ENCODE results near the gene MICAL3. TPM values are rescaled to one million over a fixed set of nuclear protein-coding genes. Genes with fewer than 3 reads are reported as not detected.
"Not testable (repeated sequence)": the region's sequence is repeated elsewhere in the genome, so short reads cannot be mapped to it uniquely, and the experiment has no call there.

Gene MICAL3
- 28.0 TPM for polyA plus RNA-seq (2013, experiment 1 of 4)
- polyA plus RNA-seq (2013, experiment 2 of 4): 33.8 TPM
- polyA plus RNA-seq (2013, experiment 3 of 4): 20.0 TPM
- polyA plus RNA-seq (2013, experiment 4 of 4): 23.5 TPM

GRCh38 chr22:18024276-18024939 lies at the start of gene MICAL3:
MICAL3 (minus strand) TSS chr22:18024561; CDS start chr22:17906812, 117,749 bp downstream.
- H3K27ac ChIP-seq (ENCODE audit: insufficient read depth, low read depth, low read length, poor library complexity, severe bottlenecking): no peak within 1 kb of the TSS

GRCh38 chr22:18073927-18074326 lies 49.6 kb upstream of the MICAL3 start:
- H3K27me3 ChIP-seq (ENCODE audit: control insufficient read depth, insufficient read depth, low read length, poor library complexity, severe bottlenecking); H3K9me3 ChIP-seq (ENCODE audit: control insufficient read depth, low read length); H3K27ac ChIP-seq (ENCODE audit: insufficient read depth, low read depth, low read length, poor library complexity, severe bottlenecking); H3K4me1 ChIP-seq (ENCODE audit: control insufficient read depth, insufficient read depth, low read length); H3K4me3 ChIP-seq (ENCODE audit: insufficient read depth, low read depth, low read length); H3K36me3 ChIP-seq (ENCODE audit: control insufficient read depth, insufficient read depth, low read length): not testable (repeated sequence)
- WGBS, 2 experiments: 85 to 88% methylated on average over 4 of the region's 4 CpGs

More at GRCh38 chr22:18024276-18024939, at the start of gene MICAL3:
- Histone ChIP-seq H3K4me3 (ENCODE audit: insufficient read depth, low read depth, low read length) (peak within 1 kb of the TSS; percentile 40), H3K36me3 (ENCODE audit: control insufficient read depth, insufficient read depth, low read length) (no peaks in the 10 kb centered on the region), H3K27me3 (ENCODE audit: control insufficient read depth, insufficient read depth, low read length, poor library complexity, severe bottlenecking) (peaks cover 61% of the 10 kb centered on the region), H3K4me1 (ENCODE audit: control insufficient read depth, insufficient read depth, low read length) (peaks cover 12% of the 10 kb centered on the region), H3K9me3 (ENCODE audit: control insufficient read depth, low read length) (no peaks in the 10 kb centered on the region)
- WGBS, 2 experiments: 3% methylated on average over 56 of the region's 56 CpGs

GRCh38 chr22:18073467-18073866 lies 49.1 kb upstream of the MICAL3 start:
- Histone ChIP-seq H3K36me3 (ENCODE audit: control insufficient read depth, insufficient read depth, low read length) (no peaks in the 10 kb centered on the region), H3K4me1 (ENCODE audit: control insufficient read depth, insufficient read depth, low read length) (peaks cover 4% of the 10 kb centered on the region), H3K27me3 (ENCODE audit: control insufficient read depth, insufficient read depth, low read length, poor library complexity, severe bottlenecking) (no peaks in the 10 kb centered on the region), H3K27ac (ENCODE audit: insufficient read depth, low read depth, low read length, poor library complexity, severe bottlenecking) (no peak overlapping the region), H3K9me3 (ENCODE audit: control insufficient read depth, low read length) (no peaks in the 10 kb centered on the region), H3K4me3 (ENCODE audit: insufficient read depth, low read depth, low read length) (no peak overlapping the region)
- WGBS, 2 experiments: 86 to 89% methylated on average over 2 of the region's 2 CpGs

GRCh38 chr22:18071968-18072310 lies 47.6 kb upstream of the MICAL3 start:
- Histone ChIP-seq H3K4me1 (ENCODE audit: control insufficient read depth, insufficient read depth, low read length) (peaks cover 2% of the 10 kb centered on the region), H3K4me3 (ENCODE audit: insufficient read depth, low read depth, low read length) (no peak overlapping the region), H3K27me3 (ENCODE audit: control insufficient read depth, insufficient read depth, low read length, poor library complexity, severe bottlenecking) (no peaks in the 10 kb centered on the region), H3K9me3 (ENCODE audit: control insufficient read depth, low read length) (no peaks in the 10 kb centered on the region), H3K27ac (ENCODE audit: insufficient read depth, low read depth, low read length, poor library complexity, severe bottlenecking) (no peak overlapping the region), H3K36me3 (ENCODE audit: control insufficient read depth, insufficient read depth, low read length) (no peaks in the 10 kb centered on the region)
- WGBS, 2 experiments: 87 to 89% methylated on average over 1 of the region's 1 CpG

- not testable (repeated sequence) for H3K4me3 ChIP-seq (ENCODE audit: insufficient read depth, low read depth, low read length); H3K27me3 ChIP-seq (ENCODE audit: control insufficient read depth, insufficient read depth, low read length, poor library complexity, severe bottlenecking); H3K9me3 ChIP-seq (ENCODE audit: control insufficient read depth, low read length); H3K36me3 ChIP-seq (ENCODE audit: control insufficient read depth, insufficient read depth, low read length); H3K27ac ChIP-seq (ENCODE audit: insufficient read depth, low read depth, low read length, poor library complexity, severe bottlenecking); H3K4me1 ChIP-seq (ENCODE audit: control insufficient read depth, insufficient read depth, low read length)
- WGBS, 2 experiments: 86 to 93% methylated on average over 7 of the region's 7 CpGs
Measured at GRCh38 chr22:18071307-18071967, 47.1 kb upstream of the MICAL3 start.

- no peaks in the 10 kb centered on the region for H3K36me3 ChIP-seq (ENCODE audit: control insufficient read depth, insufficient read depth, low read length)
- no peaks in the 10 kb centered on the region for H3K9me3 ChIP-seq (ENCODE audit: control insufficient read depth, low read length)
- no peaks in the 10 kb centered on the region for H3K4me1 ChIP-seq (ENCODE audit: control insufficient read depth, insufficient read depth, low read length)
- no peaks in the 10 kb centered on the region for H3K27me3 ChIP-seq (ENCODE audit: control insufficient read depth, insufficient read depth, low read length, poor library complexity, severe bottlenecking)
- H3K27ac ChIP-seq (ENCODE audit: insufficient read depth, low read depth, low read length, poor library complexity, severe bottlenecking): no peak overlapping the region
- H3K4me3 ChIP-seq (ENCODE audit: insufficient read depth, low read depth, low read length): no peak overlapping the region
- 90 to 91% methylated on average over 14 of the region's 14 CpGs for whole genome bisulfite sequencing, 2 experiments
Measured at GRCh38 chr22:18070556-18071306, 46.4 kb upstream of the MICAL3 start.

GRCh38 chr22:18070041-18070440 lies 45.7 kb upstream of the MICAL3 start:
- Histone ChIP-seq H3K4me3 (ENCODE audit: insufficient read depth, low read depth, low read length) (no peak overlapping the region), H3K36me3 (ENCODE audit: control insufficient read depth, insufficient read depth, low read length) (no peaks in the 10 kb centered on the region), H3K4me1 (ENCODE audit: control insufficient read depth, insufficient read depth, low read length) (no peaks in the 10 kb centered on the region), H3K9me3 (ENCODE audit: control insufficient read depth, low read length) (no peaks in the 10 kb centered on the region), H3K27ac (ENCODE audit: insufficient read depth, low read depth, low read length, poor library complexity, severe bottlenecking) (no peak overlapping the region), H3K27me3 (ENCODE audit: control insufficient read depth, insufficient read depth, low read length, poor library complexity, severe bottlenecking) (no peaks in the 10 kb centered on the region)
- 92 to 93% methylated on average over 4 of the region's 4 CpGs for WGBS, 2 experiments

- no peaks in the 10 kb centered on the region for H3K36me3 ChIP-seq (ENCODE audit: control insufficient read depth, insufficient read depth, low read length)
- no peaks in the 10 kb centered on the region for H3K4me1 ChIP-seq (ENCODE audit: control insufficient read depth, insufficient read depth, low read length)
- H3K27me3 ChIP-seq (ENCODE audit: control insufficient read depth, insufficient read depth, low read length, poor library complexity, severe bottlenecking): no peaks in the 10 kb centered on the region
- H3K27ac ChIP-seq (ENCODE audit: insufficient read depth, low read depth, low read length, poor library complexity, severe bottlenecking): no peak overlapping the region
- no peak overlapping the region for H3K4me3 ChIP-seq (ENCODE audit: insufficient read depth, low read depth, low read length)
- WGBS, 2 experiments: 94 to 98% methylated on average over 2 of the region's 2 CpGs
- no peaks in the 10 kb centered on the region for H3K9me3 ChIP-seq (ENCODE audit: control insufficient read depth, low read length)
Measured at GRCh38 chr22:18069041-18069440, 44.7 kb upstream of the MICAL3 start.

GRCh38 chr22:18068381-18068988 lies 44.1 kb upstream of the MICAL3 start:
- WGBS, 2 experiments: 73 to 74% methylated on average over 3 of the region's 3 CpGs
- H3K4me1 ChIP-seq (ENCODE audit: control insufficient read depth, insufficient read depth, low read length): no peaks in the 10 kb centered on the region
- no peaks in the 10 kb centered on the region for H3K36me3 ChIP-seq (ENCODE audit: control insufficient read depth, insufficient read depth, low read length)
- no peaks in the 10 kb centered on the region for H3K9me3 ChIP-seq (ENCODE audit: control insufficient read depth, low read length)
- no peaks in the 10 kb centered on the region for H3K27me3 ChIP-seq (ENCODE audit: control insufficient read depth, insufficient read depth, low read length, poor library complexity, severe bottlenecking)
- no peak overlapping the region for H3K27ac ChIP-seq (ENCODE audit: insufficient read depth, low read depth, low read length, poor library complexity, severe bottlenecking)
- H3K4me3 ChIP-seq (ENCODE audit: insufficient read depth, low read depth, low read length): no peak overlapping the region
